Gastroesophageal sphincter (tissue), 3 donors: ENCODE data around the gene PSEN2.

ENCODE experiments used
- POLR2A ChIP-seq, 2 donors: fragments of 450-650 bp; IDR thresholded peaks; one replicate each; pipeline ENCODE4 v1.6.1; 2017; ENCODE audit warnings: antibody characterized with exemption in 2 of 2, mild to moderate bottlenecking in 2 of 2, moderate library complexity in 1 of 2
- POLR2AphosphoS5 ChIP-seq: sonication (generic); formaldehyde crosslinking; IDR thresholded peaks from one replicate; pipeline ENCODE4 v1.6.1; 2017; ENCODE audit warnings: antibody characterized with exemption
- TF ChIP-seq, protein P1 (sequence below), 4 experiments: fragments of 200-600 bp in 2 of 4; fragments of 450-650 bp in 2 of 4; sonication (generic) in 1 of 4; IDR thresholded peaks; one replicate each; pipeline ENCODE4 v1.5.1; 2017 to 2019; ENCODE audit warnings: antibody characterized with exemption in 4 of 4, mild to moderate bottlenecking in 2 of 4, moderate library complexity in 2 of 4

DNA sequence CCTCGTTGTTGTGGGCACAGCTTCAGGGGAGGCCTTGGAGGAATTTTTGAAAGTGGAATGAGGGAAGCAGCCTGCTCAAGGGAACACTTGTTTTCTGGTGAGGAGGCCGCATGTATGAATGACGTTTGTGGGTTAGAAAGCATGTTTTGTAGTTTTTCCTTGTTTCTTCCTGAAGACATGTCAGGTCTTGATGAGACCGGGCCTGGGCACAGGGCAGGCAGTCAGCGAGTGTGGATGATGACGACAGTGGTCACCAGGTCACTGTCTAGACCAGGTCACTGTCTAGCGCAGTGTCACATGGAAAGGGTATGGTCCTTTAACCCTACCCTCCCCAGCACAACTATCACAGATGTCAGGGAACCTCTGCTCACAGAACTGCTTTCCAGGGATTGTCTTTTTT lies 7.3 kb downstream of the PSEN2 start:
- TF ChIP-seq, protein P1, sequence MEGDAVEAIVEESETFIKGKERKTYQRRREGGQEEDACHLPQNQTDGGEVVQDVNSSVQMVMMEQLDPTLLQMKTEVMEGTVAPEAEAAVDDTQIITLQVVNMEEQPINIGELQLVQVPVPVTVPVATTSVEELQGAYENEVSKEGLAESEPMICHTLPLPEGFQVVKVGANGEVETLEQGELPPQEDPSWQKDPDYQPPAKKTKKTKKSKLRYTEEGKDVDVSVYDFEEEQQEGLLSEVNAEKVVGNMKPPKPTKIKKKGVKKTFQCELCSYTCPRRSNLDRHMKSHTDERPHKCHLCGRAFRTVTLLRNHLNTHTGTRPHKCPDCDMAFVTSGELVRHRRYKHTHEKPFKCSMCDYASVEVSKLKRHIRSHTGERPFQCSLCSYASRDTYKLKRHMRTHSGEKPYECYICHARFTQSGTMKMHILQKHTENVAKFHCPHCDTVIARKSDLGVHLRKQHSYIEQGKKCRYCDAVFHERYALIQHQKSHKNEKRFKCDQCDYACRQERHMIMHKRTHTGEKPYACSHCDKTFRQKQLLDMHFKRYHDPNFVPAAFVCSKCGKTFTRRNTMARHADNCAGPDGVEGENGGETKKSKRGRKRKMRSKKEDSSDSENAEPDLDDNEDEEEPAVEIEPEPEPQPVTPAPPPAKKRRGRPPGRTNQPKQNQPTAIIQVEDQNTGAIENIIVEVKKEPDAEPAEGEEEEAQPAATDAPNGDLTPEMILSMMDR (IDR thresholded peaks at IDR 0.05): no peak
- no peak for TF ChIP-seq POLR2AphosphoS5
- no peak for TF ChIP-seq POLR2A (IDR thresholded peaks at IDR 0.05)
